ENCODE data around the gene KIRREL3.
"Not testable (repeated sequence)": the region's sequence is repeated elsewhere in the genome, so short reads cannot be mapped to it uniquely, and the experiment has no call there.

The KIRREL3 gene

GRCh38 chr11:126391970-126392632, 608.5 kb downstream of the KIRREL3 start:
- no peak for DNase-seq

GRCh38 chr11:126391286-126391954, 609.1 kb downstream of the KIRREL3 start:
- no peak for DNase-seq

- DNase-seq: no peak
These were observed 610.2 kb downstream of the KIRREL3 start for GRCh38 chr11:126390272-126390867.

- DNase-seq: no peak
These were observed 612.7 kb downstream of the KIRREL3 start for GRCh38 chr11:126387857-126388256.

- not testable (repeated sequence) for DNase-seq
These were observed 613.9 kb downstream of the KIRREL3 start for GRCh38 chr11:126386729-126387071.

- no peak for DNase-seq
These were observed 614.4 kb downstream of the KIRREL3 start for GRCh38 chr11:126385991-126386728.

- DNase-seq: no peak
These were observed 616.0 kb downstream of the KIRREL3 start for GRCh38 chr11:126384449-126385070.

- no peak for DNase-seq
These were observed 616.9 kb downstream of the KIRREL3 start for GRCh38 chr11:126383339-126384335.

GRCh38 chr11:126382641-126383040, 617.9 kb downstream of the KIRREL3 start:
- DNase-seq: not testable (repeated sequence)

- DNase-seq: not testable (repeated sequence)
These were observed 618.6 kb downstream of the KIRREL3 start for GRCh38 chr11:126381960-126382359.

GRCh38 chr11:126380909-126381308, 619.7 kb downstream of the KIRREL3 start:
- no peak for DNase-seq

- peak; percentile 52 for DNase-seq
These were observed 621.8 kb downstream of the KIRREL3 start for GRCh38 chr11:126378763-126379162.

GRCh38 chr11:126375726-126376125, 624.8 kb downstream of the KIRREL3 start:
- DNase-seq: peak; percentile 47

- not testable (repeated sequence) for DNase-seq
These were observed 625.8 kb downstream of the KIRREL3 start for GRCh38 chr11:126374562-126375300.

- not testable (repeated sequence) for DNase-seq
These were observed 627.0 kb downstream of the KIRREL3 start for GRCh38 chr11:126373389-126374066.

Measured in fibroblast of upper back skin (primary cell).